Measurements from ENCODE around the gene PPP2R3C.
A peak's percentile ranks its signal among the peaks of the same experiment; 100 is the strongest.
"Not testable (repeated sequence)": the region's sequence is repeated elsewhere in the genome, so short reads cannot be mapped to it uniquely, and the experiment has no call there.

Gene PPP2R3C

DNA sequence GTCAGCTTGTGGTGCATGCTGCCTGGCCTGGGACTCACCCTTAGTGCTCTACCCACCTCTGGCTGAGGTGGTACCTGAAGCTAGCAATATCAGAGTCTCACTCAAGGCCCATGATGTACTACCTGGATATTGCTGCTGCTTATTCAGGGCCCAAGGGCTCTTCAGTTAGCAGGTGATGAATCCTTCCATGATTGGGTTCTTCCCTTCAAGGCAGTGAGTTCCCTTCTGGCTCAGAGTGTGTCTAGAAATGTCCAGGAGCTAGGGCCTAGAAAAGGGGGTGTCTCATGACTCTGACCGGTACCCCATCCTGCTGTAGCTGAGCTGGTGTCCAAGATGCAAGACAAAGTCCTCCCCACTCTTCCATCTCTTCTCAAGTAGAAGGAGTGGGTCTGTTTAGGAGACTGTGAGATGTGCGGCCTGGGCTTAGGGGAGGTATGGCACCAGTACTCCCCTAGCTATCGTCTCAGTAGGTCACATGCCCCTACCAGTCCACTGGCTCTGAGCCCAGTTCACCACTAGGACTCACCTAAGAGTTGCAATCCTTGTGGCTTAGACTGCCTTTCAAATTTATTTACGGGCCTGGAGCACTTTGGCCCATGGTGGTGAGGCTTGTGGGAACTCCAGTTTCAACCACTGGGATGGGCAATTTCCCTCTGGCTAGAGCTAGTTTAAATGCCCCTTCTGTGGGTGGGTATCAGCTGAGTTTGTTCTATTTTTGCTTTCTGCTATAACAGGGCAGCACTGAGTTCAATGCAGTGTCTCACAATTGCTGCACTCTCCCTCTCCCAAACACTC, 12.7 kb upstream of the PPP2R3C start:
- in situ Hi-C loops (cut with HindIII; ENCODE audit: low pct_ligation_motif_present, low pct_unique_long_range_greater_than_20kb, low sequenced_read_pairs), result no loop called here
- no peak for DNase-seq

DNA sequence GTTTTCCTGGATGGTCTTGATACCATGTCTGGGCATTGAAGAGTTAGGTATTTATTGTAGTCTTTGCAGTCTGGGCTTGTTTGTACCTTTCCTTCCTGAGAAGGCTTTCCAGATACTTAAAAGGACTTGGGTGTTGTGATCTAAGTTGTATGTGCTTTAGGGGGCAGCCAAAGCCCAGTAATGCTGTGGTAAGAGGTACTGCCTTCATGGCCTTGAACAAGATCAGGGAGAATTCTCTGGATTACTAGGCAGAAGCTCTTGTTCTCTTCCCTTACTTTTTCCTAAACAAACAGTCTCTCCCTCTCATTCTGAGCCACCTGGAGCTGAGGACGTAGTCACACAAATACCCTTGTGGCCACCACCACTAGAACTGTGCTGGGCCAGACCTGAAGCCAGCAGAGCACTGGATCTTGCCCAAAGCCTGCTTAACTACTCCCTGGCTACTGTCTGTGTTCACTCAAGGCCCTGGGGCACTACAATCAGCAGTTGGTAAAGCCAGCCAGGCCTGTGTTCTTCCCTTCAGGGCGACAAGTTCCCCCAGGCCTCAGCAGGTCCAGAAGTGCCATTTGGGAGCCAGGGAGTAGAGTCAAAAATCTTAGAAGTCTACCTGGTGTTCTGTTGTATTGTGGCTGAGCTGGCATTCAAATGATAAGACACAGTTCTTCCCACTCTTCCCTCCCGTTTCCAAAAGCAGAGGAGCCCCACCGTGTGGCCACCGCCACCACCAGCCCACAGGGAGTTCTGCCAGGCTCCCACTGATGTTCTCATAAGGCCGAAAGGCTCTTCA, 11.9 kb upstream of the PPP2R3C start:
- DNase-seq, result no peak
- in situ Hi-C loops (cut with HindIII; ENCODE audit: low pct_ligation_motif_present, low pct_unique_long_range_greater_than_20kb, low sequenced_read_pairs), result no loop called here

DNA sequence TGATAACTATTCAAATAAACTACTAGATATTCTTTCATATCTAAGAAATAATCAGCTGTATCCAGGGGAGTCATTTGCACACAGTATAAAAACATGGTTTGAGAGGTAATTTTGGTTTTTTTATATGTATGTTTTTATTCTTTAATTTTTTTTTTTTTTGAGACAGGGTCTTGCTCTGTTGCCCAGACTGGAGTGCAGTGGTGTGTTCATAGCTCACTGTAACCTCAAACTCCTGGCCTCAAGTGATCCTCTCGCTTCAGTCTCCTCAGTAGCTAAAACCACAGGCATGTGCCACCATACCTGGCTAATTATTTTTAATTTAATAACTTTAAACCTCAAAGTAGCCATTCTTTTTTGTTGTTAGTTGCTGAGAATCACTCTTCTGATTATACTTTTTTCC, 2.3 kb upstream of the PPP2R3C start:
- in situ Hi-C loops (cut with HindIII; ENCODE audit: low pct_ligation_motif_present, low pct_unique_long_range_greater_than_20kb, low sequenced_read_pairs), result no loop called here
- no peak for DNase-seq

DNA sequence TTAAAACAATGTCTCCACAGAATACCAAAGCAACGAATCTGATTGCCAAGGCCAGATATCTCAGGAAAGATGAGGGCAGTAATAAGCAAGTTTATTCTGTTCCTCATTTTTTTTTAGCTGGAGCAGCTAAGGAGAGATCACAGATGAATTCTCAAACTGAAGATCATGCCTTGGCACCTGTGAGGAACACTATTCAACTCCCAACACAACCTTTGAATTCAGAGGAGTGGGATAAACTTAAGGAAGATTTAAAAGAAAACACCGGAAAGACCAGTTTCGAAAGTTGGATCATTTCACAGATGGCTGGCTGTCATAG, 1.6 kb upstream of the PPP2R3C start:
- no peak for DNase-seq
- in situ Hi-C loops (cut with HindIII; ENCODE audit: low pct_ligation_motif_present, low pct_unique_long_range_greater_than_20kb, low sequenced_read_pairs), result no loop called here

DNA sequence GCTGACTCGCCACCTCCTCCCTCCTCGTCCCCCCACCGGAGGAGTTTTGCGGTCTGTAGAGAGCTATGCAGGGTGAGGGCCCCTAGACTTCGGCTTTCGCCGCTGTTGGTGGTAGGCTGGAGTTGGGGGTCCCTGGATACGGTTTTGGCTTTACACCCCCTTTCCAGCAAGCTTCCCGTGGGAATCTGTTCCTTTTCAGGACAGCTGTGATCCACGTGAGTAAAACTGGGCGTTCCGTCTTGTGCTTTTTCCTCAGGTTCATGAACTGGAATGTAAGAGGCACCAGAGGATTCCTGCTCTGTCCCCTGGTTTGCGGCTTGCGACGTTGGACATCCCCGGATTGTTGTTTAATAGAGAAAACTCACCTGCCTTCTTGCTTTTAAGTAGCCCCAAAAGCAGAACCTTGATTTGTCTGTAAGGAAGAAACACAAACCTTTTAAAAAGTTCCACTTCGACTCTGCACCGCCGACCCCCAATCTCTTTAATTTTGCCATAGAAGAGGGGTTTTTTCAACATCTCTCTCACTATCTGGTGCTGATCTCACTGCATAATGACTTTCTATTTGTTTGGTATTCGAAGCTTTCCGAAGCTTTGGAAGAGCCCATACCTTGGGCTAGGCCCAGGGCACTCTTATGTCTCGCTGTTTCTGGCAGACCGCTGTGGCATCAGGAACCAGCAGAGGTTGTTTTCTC, 1.1 kb upstream of the PPP2R3C start:
- peak; percentile 5 for DNase-seq
- in situ Hi-C loops (cut with HindIII; ENCODE audit: low pct_ligation_motif_present, low pct_unique_long_range_greater_than_20kb, low sequenced_read_pairs), result no loop called here

DNA sequence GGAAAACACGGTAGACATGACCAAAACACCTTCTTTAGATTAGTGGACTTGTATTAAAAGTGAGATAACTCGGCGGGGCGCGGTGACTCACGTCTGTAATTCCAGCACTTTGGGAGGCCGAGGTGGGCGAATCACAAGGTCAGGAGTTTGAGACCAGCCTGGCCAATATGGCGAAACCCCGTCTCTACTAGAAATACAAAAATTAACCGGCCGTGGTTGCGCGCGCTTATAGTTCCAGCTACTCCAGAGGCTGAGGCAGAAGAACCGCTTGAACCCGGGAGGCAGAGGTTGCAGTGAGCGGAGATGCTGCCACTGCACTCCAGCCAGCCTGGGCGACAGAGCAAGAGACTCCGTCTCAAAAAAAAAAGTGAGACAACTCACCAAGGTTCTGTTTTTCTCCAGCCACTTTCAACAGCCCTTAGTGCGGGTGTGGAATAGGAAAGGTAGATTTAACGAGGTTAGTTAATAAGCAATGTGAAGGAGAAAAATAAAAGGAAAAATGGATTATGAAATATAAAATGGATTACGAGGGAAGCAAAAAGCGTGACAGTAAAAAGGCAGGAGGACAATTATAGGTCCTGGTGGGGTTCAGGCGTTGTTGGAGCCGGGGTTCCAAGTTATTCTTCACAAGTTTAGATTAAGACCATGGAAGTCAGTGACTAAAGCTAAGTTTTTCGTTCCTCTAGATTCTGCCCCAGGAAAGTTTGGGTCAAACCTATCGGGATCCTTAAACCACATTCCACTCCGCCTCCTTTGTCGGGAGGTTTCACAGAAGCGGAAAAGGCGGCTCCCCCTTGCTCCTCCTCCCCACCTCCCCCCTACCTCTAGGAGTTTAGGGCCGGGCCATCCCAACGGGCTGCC, 534 bp downstream of the PPP2R3C start:
- DNase-seq, result peak; percentile 28
- in situ Hi-C loops (cut with HindIII; ENCODE audit: low pct_ligation_motif_present, low pct_unique_long_range_greater_than_20kb, low sequenced_read_pairs), result no loop called here

DNA sequence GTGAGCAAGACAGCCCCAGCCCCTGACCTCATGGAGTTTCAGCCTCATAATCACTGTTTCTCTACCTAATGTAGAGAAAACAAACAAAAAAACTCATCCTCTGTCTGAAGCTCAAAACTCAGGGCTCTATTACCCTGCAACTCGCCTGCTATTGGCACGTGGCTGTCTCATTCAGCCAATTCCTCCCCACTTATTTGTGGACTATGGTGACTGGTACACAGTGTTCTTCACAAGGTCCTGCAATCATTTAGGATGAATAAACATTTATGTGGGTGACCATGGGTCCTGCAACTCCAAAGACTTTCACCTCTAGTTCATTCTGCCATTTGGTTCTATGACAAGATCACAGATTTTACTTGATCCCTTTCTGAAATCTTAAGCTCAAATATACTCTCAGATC, 4.7 kb downstream of the PPP2R3C start:
- no peak for DNase-seq
- in situ Hi-C loops (cut with HindIII; ENCODE audit: low pct_ligation_motif_present, low pct_unique_long_range_greater_than_20kb, low sequenced_read_pairs), result no loop called here

DNA sequence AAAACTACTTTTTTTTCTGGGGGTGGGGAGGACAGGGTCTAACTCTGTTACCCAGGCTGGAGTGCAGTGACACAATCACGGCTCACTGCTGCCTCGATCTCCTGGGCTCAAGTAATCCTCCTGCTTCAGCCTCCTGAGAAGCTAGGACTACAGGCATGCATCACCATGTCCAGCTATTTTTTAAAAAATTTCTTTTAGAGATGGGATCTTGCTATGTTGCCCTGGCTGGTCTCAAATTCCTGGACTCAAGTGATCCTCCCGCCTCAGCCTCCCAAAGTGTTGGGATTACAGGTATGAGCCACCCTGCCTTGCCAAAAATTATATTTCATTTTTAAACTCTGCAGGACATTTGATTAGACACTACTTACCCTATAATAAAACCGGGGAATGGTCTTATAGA, 5.5 kb downstream of the PPP2R3C start:
- DNase-seq, result no peak
- in situ Hi-C loops (cut with HindIII; ENCODE audit: low pct_ligation_motif_present, low pct_unique_long_range_greater_than_20kb, low sequenced_read_pairs), result no loop called here

DNA sequence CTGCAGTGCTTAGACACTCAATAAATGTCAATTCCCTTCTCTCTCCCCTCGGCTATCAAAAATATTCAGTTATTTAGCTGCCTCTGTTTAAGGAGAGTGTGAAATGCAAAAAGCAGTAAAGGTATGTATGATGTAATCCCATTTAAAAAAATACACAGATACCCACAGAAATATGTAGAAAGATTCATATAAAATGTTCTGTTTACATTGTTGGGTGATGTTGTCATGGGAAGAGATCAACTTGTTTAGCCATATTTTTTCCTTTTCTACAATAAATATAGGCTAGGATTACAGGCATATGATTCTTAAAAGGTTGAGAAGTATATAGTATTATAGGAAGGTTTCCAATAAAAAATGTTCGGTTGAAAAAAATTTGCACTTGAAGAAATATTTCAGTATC, 7.8 kb downstream of the PPP2R3C start:
- in situ Hi-C loops (cut with HindIII; ENCODE audit: low pct_ligation_motif_present, low pct_unique_long_range_greater_than_20kb, low sequenced_read_pairs), result no loop called here
- DNase-seq, result no peak

DNA sequence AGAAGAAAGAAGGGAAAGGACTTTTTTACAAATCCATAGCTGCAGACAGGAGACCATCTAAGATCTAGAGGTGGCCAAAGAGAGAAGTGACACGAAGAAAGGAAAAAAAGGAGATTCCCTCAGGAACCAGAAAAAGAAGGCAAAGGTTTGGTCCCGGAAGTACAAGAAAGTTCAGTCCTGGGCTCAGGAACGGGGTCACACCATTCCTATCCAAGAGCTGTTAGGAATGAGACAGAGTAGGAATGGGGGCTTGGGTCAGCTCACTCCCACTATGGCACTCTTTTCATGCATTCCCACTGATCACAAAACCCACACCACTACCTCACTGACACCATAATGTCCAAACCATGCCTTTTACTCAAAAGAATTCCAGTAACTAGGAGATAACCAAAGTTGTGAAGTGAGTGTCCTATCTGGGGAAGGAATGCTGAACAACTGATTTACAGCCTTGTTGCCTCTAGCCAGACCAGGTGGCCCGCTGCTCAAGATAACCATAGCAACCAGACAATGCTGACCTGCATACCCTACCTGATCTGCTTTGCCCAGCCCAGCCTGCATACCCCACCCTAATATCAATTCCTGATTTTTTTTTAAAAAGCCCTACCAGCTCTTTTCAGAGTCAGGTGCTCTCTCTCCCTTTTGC, 8.4 kb downstream of the PPP2R3C start:
- in situ Hi-C loops (cut with HindIII; ENCODE audit: low pct_ligation_motif_present, low pct_unique_long_range_greater_than_20kb, low sequenced_read_pairs), result no loop called here
- DNase-seq, result no peak

DNA sequence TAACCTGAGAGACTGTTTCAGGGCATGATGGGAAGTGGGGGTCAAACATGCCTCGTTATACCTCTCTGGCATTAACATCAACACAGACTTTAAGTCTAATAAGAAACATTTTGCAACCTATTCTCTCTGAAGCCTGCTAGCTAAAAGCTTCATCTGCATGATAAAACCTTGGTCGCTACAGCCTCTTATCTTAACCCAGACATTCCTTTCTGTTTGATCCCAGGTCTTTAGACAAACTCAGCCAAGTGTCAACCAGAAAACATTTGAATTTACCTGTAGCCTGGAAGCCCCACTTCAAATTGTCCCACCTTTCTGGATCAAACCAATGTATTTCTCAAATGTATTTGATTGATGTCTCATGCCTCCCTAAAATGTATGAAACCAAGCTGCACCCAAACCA, 9.1 kb downstream of the PPP2R3C start:
- in situ Hi-C loops (cut with HindIII; ENCODE audit: low pct_ligation_motif_present, low pct_unique_long_range_greater_than_20kb, low sequenced_read_pairs), result no loop called here
- DNase-seq, result no peak

DNA sequence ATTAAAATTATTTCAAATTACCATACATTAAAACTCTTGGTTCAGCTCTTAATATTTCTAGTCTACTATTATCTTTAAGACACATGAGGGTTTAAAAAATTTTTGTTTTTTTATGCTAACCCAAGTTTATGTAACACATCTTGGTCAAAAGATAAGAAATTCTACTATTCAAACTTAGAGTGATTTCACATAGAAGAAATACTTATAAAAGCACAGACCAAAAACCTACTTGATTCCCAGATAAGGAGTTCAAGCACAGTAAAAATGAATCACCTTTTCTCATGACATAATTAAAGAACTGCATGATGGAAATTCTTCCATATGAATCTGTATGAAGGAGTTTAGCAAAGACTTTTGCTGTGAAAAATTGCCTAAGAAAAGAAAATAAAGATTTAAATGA, 13.9 kb downstream of the PPP2R3C start:
- in situ Hi-C loops (cut with HindIII; ENCODE audit: low pct_ligation_motif_present, low pct_unique_long_range_greater_than_20kb, low sequenced_read_pairs), result no loop called here
- DNase-seq, result no peak

DNA sequence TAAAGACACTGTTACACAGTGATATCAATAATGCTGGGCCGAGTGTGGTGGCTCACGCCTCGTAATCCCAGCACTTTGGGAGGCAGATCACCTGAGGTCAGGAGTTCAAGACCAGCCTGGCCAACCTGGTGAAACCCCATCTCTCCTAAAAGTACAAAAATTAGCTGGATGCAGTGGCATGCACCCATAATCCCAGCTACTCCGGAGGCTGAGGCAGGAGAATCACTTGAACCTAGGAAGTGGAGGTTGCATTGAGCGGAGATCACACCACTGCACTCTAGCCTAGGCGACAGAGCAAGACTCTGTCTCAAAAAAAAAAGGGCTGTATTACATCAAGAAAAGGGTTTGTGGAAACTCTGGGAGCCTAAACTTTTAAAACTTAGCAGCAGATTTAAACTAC, 27.1 kb downstream of the PPP2R3C start:
- DNase-seq; in situ Hi-C loops (cut with HindIII; ENCODE audit: low pct_ligation_motif_present, low pct_unique_long_range_greater_than_20kb, low sequenced_read_pairs): not testable (repeated sequence)

DNA sequence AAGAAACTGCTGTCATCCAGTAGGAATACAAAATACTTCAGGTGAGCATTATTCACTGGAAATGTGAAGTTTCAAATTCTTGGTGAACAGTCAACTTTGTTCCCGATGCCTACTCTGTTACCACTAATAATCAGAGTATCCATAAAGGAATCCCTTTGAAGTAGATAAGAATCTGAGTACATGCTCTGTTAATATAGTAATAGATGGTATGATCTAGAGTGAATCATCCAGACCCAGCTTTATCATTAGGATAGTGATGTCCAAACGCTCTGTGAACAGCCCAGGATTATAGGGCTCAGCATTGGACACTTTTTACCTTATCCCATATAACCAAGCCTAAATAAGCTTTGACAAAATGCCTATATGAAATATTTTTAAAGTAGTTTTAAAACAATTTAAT, 33.3 kb downstream of the PPP2R3C start:
- in situ Hi-C loops (cut with HindIII; ENCODE audit: low pct_ligation_motif_present, low pct_unique_long_range_greater_than_20kb, low sequenced_read_pairs), result no loop called here

DNA sequence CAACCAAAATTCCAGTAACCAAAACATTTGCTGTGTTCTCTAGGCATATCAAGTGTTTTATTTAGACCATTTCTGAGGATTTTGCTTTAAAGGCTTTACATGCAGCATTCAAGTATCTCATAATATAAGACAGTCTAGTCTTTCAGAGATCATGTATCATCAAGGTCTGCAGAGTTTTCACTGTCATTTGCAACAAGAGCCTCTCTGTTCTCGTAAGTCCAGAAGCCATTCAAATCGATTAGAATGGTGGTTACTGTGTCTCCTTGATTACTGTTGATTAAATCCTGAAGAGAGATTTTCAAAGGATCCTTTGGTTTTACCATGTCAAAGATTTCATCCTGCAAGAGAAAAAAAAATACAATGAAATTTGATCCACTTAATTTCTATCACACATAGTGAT, 36.3 kb downstream of the PPP2R3C start:
- in situ Hi-C loops (cut with HindIII; ENCODE audit: low pct_ligation_motif_present, low pct_unique_long_range_greater_than_20kb, low sequenced_read_pairs), result no loop called here

More for the DNA sequence above, 33.3 kb downstream of the PPP2R3C start:
- DNase-seq, result no peak

DNA sequence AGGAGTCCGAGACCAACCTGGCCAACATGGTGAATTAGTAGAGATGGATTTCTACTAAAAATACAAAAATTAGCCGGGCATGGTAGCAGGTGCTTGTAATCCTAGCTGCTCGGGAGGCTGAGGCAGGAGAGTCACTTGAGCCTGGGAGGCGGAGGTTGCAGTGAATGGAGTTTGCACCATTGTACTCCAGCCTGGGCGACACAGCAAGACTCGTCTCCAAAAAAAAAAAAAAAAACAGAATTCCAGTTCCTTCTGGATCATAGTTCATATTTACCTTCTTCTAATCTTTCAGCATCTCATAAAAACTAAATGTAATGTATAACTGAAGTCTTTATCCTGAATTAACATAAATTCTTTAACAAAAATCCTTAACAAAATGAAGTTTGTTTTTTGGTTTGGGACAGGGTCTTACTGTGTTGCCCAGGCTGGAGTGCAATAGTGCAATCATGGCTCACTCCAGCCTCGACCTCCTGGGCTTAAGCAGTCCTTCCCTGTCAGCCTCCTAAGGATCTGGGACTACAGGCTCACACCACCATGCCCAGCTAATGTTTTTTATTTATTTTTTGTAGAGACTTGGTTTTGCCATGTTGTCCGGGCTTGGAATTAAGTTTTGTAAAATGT, 38.1 kb downstream of the PPP2R3C start:
- no peak for DNase-seq
- in situ Hi-C loops (cut with HindIII; ENCODE audit: low pct_ligation_motif_present, low pct_unique_long_range_greater_than_20kb, low sequenced_read_pairs), result no loop called here

More for the DNA sequence above, 36.3 kb downstream of the PPP2R3C start:
- DNase-seq, result no peak

DNA sequence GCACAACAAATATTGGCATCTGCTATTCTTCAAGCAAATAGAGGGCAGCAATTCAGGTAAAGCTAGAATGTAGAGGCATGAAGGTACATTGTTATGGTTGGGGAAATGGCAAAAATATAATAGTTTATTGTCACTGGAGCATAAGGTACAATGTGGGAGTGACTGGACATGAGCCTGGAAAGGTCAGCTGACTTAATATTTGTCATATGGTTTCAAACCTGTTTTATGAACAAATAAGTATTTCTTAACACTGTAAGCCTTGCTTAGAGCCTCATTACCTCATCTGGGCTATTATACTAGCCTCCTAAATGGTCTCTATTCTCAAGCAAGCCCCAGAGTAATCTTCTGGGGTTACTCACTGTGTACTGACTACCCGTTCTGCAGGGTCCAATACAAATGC, 42.0 kb downstream of the PPP2R3C start:
- in situ Hi-C loops (cut with HindIII; ENCODE audit: low pct_ligation_motif_present, low pct_unique_long_range_greater_than_20kb, low sequenced_read_pairs), result no loop called here
- no peak for DNase-seq

DNA sequence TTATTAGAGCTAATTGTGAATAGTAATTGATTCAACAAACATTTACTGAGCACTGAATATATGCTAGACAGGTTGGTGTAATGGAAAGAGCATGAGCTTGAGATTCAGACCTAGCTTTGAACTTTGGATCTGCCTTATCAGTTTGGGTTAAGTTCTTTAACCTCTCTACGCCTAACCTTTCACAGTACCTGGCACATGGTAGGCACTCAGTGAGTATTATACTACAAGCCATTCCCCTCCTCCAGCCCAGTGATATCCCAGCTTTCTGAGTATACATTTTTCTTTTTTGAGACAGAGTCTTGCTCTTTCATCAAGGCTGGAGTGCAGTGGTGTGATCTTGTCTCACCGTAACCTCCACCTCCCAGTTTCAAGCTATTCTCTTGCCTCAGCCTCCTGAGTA, 43.7 kb downstream of the PPP2R3C start:
- DNase-seq, result no peak
- in situ Hi-C loops (cut with HindIII; ENCODE audit: low pct_ligation_motif_present, low pct_unique_long_range_greater_than_20kb, low sequenced_read_pairs), result no loop called here
